Parathyroid adenoma (tissue), 2 donors: ENCODE measurements around the gene PTPN23.

Source experiments
- H2AFZ ChIP-seq: fragments of 300-600 bp; sonication (generic); one replicate; pipeline ENCODE4 v1.7.0; 2017; ENCODE audit warnings: antibody characterized with exemption, mild to moderate bottlenecking
- H3K27ac ChIP-seq: fragments of 300-600 bp; sonication (generic); one replicate; pipeline ENCODE4 v1.7.0; 2017
- H3K27me3 ChIP-seq: fragments of 300-600 bp; sonication (generic); one replicate; pipeline ENCODE4 v1.7.0; 2017; ENCODE audit warnings: low read length; ENCODE audit not compliant: control insufficient read depth, insufficient read depth
- H3K36me3 ChIP-seq: fragments of 300-600 bp; sonication (generic); one replicate; pipeline ENCODE4 v1.7.0; 2017; ENCODE audit warnings: low read length; ENCODE audit not compliant: control insufficient read depth, insufficient read depth
- H3K4me1 ChIP-seq: fragments of 300-600 bp; sonication (generic); one replicate; pipeline ENCODE4 v1.7.0; 2017; ENCODE audit warnings: control low read depth
- H3K4me2 ChIP-seq: fragments of 300-600 bp; sonication (generic); one replicate; pipeline ENCODE4 v1.7.0; 2017; ENCODE audit warnings: low read length
- H3K4me3 ChIP-seq: fragments of 300-600 bp; sonication (generic); one replicate; pipeline ENCODE4 v1.7.0; 2017; ENCODE audit warnings: low read depth, low read length
- H3K79me2 ChIP-seq: fragments of 300-600 bp; sonication (generic); one replicate; pipeline ENCODE4 v1.7.0; 2017; ENCODE audit warnings: control low read depth
- H3K9ac ChIP-seq: fragments of 300-600 bp; sonication (generic); one replicate; pipeline ENCODE4 v1.7.0; 2017; ENCODE audit warnings: mild to moderate bottlenecking
- H3K9me3 ChIP-seq: fragments of 300-600 bp; sonication (generic); one replicate; pipeline ENCODE4 v1.7.0; 2017; ENCODE audit warnings: low read length; ENCODE audit not compliant: control insufficient read depth
- TF ChIP-seq, protein P1 (sequence below): fragments of 300-600 bp; sonication (generic); IDR thresholded peaks from one replicate; pipeline ENCODE4 v1.7.0; 2017; ENCODE audit warnings: antibody characterized with exemption, mild to moderate bottlenecking
- donor health status: primary hyperparathyroidism.

The PTPN23 gene

DNA sequence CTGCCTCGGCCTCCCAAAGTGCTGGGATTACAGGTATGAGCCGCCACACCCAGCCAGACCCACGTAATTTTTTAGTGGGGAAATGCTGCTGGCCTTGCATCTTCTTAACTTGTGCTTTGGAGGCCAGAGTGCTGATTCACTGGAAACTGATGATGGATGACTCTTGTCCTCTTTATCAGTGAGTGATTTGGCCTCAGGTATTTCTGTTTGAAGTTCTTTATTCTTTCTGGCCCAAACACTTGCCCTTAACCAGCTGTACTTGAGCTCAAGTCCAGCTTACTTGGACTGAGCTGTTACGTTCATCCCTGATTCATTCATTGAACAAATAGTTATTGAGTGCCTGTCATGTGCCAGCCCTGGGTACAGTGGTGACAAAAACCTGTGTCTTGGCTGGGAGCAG is 4.2 kb downstream of the PTPN23 start:
- H3K4me1 ChIP-seq: peaks cover 29% of the 10 kb centered on the region
- H3K36me3 ChIP-seq: no peaks in the 10 kb centered on the region
- peak overlapping the region; percentile 78 for H3K27ac ChIP-seq
- no peak overlapping the region for H3K9ac ChIP-seq
- peak overlapping the region; percentile 27 for H3K4me2 ChIP-seq
- TF ChIP-seq, protein P1, sequence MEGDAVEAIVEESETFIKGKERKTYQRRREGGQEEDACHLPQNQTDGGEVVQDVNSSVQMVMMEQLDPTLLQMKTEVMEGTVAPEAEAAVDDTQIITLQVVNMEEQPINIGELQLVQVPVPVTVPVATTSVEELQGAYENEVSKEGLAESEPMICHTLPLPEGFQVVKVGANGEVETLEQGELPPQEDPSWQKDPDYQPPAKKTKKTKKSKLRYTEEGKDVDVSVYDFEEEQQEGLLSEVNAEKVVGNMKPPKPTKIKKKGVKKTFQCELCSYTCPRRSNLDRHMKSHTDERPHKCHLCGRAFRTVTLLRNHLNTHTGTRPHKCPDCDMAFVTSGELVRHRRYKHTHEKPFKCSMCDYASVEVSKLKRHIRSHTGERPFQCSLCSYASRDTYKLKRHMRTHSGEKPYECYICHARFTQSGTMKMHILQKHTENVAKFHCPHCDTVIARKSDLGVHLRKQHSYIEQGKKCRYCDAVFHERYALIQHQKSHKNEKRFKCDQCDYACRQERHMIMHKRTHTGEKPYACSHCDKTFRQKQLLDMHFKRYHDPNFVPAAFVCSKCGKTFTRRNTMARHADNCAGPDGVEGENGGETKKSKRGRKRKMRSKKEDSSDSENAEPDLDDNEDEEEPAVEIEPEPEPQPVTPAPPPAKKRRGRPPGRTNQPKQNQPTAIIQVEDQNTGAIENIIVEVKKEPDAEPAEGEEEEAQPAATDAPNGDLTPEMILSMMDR: no peak
- H3K9me3 ChIP-seq: no peaks in the 10 kb centered on the region
- H3K27me3 ChIP-seq: no peaks in the 10 kb centered on the region
- H3K4me3 ChIP-seq: no peak overlapping the region
- H2AFZ ChIP-seq: no peak overlapping the region
- H3K79me2 ChIP-seq: peaks cover 43% of the 10 kb centered on the region

DNA sequence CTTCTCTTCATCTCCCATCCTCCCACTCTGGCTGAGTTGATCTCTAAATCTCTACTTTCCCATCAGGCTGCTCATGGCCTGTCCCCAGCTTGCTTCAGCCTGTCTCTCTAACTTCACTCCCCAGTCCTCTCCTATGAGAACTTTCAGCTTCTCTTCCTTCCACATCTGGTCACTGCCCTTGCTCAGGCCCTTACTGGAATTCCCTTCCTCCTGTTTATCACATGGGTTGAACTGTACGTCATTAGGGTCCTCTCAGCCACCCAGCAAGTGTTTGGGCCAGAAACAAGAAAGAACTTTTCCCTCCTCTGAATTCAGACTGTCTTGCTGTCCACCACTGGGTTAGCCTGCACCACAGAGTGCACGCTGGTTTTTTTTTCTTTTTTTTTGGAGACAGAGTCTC is 5.0 kb downstream of the PTPN23 start:
- Histone ChIP-seq H3K4me3 (no peak overlapping the region), H3K36me3 (no peaks in the 10 kb centered on the region), H3K4me1 (peaks cover 29% of the 10 kb centered on the region), H3K79me2 (peaks cover 50% of the 10 kb centered on the region), H3K4me2 (peak overlapping the region; percentile 27), H3K9ac (no peak overlapping the region), H3K27ac (peak overlapping the region; percentile 78), H2AFZ (no peak overlapping the region), H3K27me3 (no peaks in the 10 kb centered on the region), H3K9me3 (no peaks in the 10 kb centered on the region)
- TF ChIP-seq, protein P1: no peak

DNA sequence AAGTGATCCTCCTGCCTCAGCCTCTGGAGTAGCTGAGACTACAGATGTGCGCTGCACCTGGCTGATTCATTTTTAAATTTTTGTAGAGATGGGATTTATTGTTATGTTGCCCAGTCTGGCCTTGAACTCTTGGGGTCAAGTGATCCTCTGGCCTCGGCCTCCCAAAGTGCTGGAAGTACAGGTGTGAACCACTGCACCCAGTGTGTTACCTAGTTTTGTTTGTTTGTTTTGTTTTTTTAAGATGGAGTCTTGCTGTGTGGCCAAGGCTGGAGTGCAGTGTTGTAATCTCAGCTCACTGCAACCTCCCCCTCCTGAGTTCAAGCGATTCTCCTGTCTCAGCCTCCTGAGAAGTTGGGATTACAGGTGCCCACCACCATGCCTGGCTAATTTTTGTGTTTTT is 12.1 kb downstream of the PTPN23 start:
- Histone ChIP-seq H3K4me1 (peaks cover 41% of the 10 kb centered on the region), H3K27ac (peak overlapping the region; percentile 77), H3K79me2 (peaks cover 65% of the 10 kb centered on the region), H3K4me2 (no peak overlapping the region), H3K27me3 (no peaks in the 10 kb centered on the region), H3K9ac (no peak overlapping the region), H3K9me3 (no peaks in the 10 kb centered on the region), H3K36me3 (no peaks in the 10 kb centered on the region), H2AFZ (no peak overlapping the region), H3K4me3 (no peak overlapping the region)
- TF ChIP-seq, protein P1: no peak

DNA sequence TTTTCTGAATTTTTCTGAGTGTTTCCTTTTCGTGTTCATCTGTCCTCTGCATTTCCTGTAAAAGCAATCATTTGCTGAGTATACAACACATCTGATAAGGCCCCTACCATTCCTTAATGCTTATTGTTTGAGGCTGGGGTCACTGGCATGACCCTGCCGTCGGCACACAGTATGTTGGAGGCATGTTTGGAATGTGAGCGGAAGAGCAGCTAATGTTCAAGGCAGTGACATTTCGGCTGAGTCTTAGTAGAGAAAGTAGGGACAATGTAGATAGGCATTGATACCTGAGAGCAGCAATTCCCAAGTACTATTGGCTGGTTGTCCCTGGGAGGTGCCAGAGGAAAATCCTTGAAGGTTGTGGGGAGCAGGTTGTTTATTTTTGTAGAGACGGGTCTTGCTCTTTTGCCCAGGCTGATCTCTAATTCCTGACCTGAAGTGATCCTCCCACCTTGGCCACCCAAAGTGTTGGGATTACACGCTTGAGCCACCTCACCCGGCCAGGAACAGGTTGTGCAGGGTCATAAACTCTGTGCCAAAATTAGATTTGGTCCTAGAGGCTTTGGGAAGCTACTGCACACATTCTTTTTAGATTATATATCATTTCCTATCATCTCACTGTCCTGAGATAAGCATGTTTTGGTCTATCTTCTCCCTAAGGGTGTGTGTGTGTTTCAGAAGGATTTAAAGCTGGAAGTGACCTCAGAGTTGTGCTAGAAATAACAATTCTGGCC is 13.5 kb downstream of the PTPN23 start:
- H3K27me3 ChIP-seq: no peaks in the 10 kb centered on the region
- peaks cover 55% of the 10 kb centered on the region for H3K79me2 ChIP-seq
- peak overlapping the region; percentile 37 for H3K4me3 ChIP-seq
- H3K4me1 ChIP-seq: peaks cover 41% of the 10 kb centered on the region
- no peaks in the 10 kb centered on the region for H3K9me3 ChIP-seq
- H3K9ac ChIP-seq: no peak overlapping the region
- H2AFZ ChIP-seq: no peak overlapping the region
- TF ChIP-seq, protein P1: no peak
- H3K4me2 ChIP-seq: peak overlapping the region; percentile 32
- no peaks in the 10 kb centered on the region for H3K36me3 ChIP-seq
- peak overlapping the region; percentile 77 for H3K27ac ChIP-seq

DNA sequence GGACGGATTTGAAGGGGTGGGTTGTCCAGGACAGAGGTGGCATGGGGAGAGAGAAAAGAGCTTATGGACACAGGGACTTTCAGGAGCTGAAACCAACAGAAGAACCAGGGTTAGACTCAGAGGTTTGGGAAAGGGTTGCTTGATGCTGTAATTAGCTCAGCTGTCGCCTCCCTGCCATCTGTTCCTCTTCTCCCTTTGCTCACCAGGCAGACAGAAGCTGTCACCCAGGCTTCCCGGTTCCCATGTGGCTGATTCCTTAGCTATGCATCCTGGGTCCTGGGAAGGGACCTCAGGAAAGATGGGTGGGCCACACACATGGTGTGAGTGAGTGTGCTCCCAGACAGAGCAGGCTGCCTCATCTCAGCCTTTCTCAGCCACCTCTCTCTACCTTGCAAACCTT is 14.1 kb downstream of the PTPN23 start:
- TF ChIP-seq, protein P1: no peak
- Histone ChIP-seq H3K9ac (no peak overlapping the region), H2AFZ (no peak overlapping the region), H3K79me2 (peaks cover 55% of the 10 kb centered on the region), H3K9me3 (no peaks in the 10 kb centered on the region), H3K27me3 (no peaks in the 10 kb centered on the region), H3K4me3 (peak overlapping the region; percentile 37), H3K27ac (peak overlapping the region; percentile 77), H3K4me1 (peaks cover 41% of the 10 kb centered on the region), H3K36me3 (no peaks in the 10 kb centered on the region), H3K4me2 (peak overlapping the region; percentile 32)
